AG10803 (cell line): ENCODE measurements around the gene ZNF385C.

Experiments used
- DNase-seq: peaks from one replicate; pipeline ENCODE4 v3.0.0; 2010; ENCODE audit warnings: low read depth
- H3K4me3 ChIP-seq: 2 replicates; pipeline ENCODE4 v1.5.1; 2011; ENCODE audit warnings: mild to moderate bottlenecking, low read length, control low read depth
- CTCF ChIP-seq: conservative IDR thresholded peaks from 2 replicates; pipeline ENCODE4 v1.5.1; 2011; ENCODE audit warnings: mild to moderate bottlenecking, low read length, control low read depth, inconsistent platforms

The ZNF385C gene

GRCh38 chr17:42042598-42043319 lies 55.5 kb downstream of the ZNF385C start:
- no peak for DNase-seq
- no peak for TF ChIP-seq CTCF
- H3K4me3 ChIP-seq = no peak overlapping the region

DNA sequence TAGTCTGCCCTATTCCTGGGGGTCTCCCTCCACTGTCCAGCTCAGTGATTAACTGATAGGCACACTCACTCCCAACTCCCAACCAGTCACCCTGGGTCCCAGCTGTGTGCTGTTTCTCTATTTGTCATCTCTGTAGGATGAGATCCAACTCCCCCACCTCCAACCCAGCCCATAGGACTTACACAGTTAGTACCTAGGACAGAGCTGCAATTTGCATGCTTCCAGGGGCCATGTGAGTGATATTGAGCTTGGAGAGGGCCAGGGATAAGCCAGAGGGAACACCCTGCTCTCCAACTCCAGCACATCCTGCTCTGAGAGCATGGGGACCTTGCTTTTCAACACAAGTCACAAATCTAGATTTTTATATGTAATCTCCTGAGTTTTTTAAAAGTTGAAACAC lies 56.7 kb downstream of the ZNF385C start:
- TF ChIP-seq CTCF = no peak
- DNase-seq = no peak
- H3K4me3 ChIP-seq = no peak overlapping the region

DNA sequence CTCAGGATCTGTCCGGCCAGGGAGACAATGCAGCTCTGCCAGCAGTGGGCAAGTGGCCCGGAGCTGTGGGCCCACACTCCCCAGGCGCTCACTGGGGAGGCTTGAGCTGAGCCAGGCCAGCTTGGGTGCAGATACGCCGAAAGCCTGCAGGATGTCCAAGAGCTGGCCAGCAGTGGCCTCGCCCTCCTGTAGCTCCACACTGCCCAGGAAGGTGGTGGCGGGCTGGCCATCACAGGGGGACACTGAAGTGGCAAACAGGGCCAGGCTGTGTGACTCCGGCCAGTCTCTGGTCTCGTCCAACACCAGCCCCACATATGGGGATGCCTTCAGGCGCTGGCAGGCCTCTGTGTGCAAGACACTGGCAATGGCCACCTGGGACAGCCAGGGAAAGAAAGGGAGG lies 57.5 kb downstream of the ZNF385C start:
- H3K4me3 ChIP-seq = no peak overlapping the region
- TF ChIP-seq CTCF = no peak
- no peak for DNase-seq

DNA sequence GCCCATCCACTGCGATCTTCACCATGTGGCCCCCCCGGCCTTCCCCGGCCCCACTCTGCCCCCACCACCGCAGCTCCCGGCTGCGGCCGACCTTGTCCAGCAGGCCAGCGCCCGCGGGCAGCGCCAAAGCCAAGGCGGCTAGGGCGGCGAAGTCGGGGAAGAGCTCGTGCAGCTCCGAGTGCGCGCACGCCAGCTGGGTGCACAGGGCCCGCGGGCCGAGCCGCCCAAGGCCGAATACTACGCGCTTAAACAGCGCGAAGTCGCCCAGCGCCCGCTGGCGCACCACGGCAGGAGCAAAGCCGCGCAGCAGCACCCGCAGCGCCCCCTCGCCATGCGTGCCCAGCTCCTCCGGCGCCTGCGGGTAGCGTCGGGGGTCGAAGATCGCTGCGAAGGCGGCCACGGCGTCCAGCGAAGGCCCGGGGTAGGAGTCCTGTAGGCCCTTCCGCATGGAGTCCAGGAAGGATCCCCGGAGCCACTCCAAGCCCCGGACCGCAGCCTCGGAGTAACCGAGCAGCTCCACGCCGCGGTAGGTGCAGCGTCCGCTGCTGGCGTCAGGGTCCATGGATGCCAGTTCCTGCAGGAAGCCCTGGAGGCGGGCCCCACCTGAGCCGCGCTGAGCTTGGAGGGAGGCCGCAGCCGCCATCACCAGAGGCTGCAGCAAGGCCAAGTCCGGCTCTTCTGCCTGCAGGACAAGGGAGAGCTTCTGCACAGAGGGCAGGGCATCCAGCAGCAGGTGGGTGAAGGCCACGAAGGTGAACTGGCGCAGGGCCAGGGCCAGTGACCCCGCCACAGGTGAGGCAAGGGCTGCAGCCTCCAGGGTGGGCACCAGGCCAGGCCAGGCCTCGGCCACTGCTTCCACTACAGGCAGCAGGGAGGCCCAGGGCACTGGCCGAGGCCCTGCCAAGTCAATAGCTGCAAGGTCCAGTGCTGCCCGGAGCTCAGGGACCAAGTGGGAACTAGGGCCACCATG lies 58.2 kb downstream of the ZNF385C start:
- TF ChIP-seq CTCF = no peak
- no peak for DNase-seq
- H3K4me3 ChIP-seq = no peak overlapping the region

DNA sequence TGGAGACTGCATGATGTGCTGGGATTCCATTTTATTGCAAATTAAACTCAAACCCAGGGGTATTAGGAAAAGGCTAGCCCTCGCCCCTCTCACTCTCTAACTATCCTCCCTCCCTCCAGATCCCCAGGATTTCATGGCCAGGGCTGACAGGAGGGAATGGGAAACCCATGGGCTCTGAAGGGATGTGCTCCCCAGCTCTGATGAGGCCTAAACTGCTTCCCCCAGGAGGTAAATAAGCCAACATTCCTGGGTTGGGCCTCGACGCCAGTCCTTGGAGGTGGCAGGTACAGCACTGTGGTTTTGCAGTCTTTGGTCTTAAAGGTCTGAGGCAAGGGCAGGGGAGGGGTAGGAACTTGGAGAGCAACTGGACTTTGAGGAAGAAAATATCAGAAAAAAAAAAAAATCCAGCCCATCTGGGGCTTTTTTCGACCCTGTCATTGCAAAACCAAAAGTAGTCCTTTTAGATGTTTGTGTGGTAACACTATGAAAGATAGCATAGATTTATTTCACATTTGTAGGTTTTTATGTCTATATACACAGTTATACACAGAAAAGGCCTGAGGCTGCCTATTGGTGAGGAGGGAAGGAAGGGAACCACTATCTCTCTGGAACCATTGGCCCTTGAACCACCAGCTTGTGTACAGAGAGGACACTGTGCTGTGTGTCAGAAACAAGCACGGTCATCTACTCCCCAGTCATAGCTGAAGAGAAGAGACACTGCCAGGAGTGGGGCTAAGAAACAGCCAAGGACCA lies 59.9 kb downstream of the ZNF385C start:
- DNase-seq = no peak
- H3K4me3 ChIP-seq = no peak overlapping the region
- no peak for TF ChIP-seq CTCF

- H3K4me3 ChIP-seq = no peak overlapping the region
- TF ChIP-seq CTCF = no peak
- no peak for DNase-seq
Measured at GRCh38 chr17:42034059-42034458, 64.2 kb downstream of the ZNF385C start.
